ENCODE measurements around the gene B3GNT3.
A peak's percentile ranks its signal among the peaks of the same experiment; 100 is the strongest.

B3GNT3 gene

DNA sequence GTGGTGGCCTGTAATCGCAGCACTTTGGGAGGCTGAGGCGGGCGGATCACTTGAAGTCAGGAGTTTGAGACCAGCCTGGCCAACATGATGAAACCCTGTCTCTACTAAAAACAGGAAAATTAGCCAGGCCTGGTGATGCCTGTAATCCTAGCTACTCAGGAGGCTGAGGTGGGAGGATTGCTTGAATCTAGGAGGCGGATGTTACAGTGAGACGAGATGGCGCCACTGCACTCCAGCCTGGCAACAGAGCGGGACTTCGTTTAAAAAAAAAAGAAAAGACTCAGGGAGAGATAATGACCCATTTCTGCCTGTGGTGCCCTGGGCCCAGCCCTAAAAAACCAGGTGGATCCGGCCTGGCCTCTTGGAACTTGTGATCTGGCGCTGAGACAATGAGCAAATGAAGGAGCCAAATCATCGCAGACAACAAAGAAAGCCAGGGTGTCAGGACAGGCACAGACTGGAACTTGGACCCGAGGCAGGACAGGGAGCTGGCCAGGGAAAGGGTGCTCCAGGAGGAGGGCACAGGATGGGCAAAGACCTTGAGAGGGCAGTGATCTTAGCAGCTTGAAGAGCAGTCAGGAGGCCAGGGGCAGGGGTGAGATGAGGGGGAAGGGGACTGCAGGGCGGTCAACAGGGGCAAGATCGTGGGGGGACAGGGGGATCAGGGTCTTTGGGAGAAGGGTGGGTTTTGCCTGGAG is 53.8 kb downstream of the B3GNT3 start:
- no peak overlapping the region for H3K4me3 ChIP-seq (ENCODE audit: control insufficient read depth, low read depth, low read length)
- TF ChIP-seq, protein P1, sequence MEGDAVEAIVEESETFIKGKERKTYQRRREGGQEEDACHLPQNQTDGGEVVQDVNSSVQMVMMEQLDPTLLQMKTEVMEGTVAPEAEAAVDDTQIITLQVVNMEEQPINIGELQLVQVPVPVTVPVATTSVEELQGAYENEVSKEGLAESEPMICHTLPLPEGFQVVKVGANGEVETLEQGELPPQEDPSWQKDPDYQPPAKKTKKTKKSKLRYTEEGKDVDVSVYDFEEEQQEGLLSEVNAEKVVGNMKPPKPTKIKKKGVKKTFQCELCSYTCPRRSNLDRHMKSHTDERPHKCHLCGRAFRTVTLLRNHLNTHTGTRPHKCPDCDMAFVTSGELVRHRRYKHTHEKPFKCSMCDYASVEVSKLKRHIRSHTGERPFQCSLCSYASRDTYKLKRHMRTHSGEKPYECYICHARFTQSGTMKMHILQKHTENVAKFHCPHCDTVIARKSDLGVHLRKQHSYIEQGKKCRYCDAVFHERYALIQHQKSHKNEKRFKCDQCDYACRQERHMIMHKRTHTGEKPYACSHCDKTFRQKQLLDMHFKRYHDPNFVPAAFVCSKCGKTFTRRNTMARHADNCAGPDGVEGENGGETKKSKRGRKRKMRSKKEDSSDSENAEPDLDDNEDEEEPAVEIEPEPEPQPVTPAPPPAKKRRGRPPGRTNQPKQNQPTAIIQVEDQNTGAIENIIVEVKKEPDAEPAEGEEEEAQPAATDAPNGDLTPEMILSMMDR (IDR thresholded peaks at IDR 0.05; ENCODE audit: control insufficient read depth, insufficient read depth, low read depth, low read length, missing control alignments): no peak
- DNase-seq (ENCODE audit: low read depth): no peak

DNA sequence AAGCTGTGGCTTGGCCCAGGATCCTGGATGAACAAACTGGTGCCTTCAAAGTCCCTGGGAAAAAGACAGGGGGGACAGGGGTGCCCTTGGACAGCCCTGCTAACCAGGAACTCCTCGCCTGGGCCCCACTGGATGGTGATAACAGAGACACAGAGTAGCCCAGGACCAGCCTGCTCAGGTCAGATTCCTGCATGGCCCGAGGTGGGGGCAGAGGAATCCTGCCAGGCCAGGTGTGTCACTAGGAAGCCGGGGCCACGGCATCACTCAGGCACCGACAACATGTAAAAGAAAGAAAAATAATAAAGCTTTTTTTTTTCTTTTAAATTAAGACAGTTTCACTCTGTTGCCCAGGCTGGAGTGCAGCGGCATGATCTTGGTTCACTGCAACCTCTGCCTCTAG is 59.1 kb downstream of the B3GNT3 start:
- no peak for DNase-seq (ENCODE audit: low read depth)
- no peak overlapping the region for H3K4me3 ChIP-seq (ENCODE audit: control insufficient read depth, low read depth, low read length)
- TF ChIP-seq, protein P1 (IDR thresholded peaks at IDR 0.05; ENCODE audit: control insufficient read depth, insufficient read depth, low read depth, low read length, missing control alignments): no peak

DNA sequence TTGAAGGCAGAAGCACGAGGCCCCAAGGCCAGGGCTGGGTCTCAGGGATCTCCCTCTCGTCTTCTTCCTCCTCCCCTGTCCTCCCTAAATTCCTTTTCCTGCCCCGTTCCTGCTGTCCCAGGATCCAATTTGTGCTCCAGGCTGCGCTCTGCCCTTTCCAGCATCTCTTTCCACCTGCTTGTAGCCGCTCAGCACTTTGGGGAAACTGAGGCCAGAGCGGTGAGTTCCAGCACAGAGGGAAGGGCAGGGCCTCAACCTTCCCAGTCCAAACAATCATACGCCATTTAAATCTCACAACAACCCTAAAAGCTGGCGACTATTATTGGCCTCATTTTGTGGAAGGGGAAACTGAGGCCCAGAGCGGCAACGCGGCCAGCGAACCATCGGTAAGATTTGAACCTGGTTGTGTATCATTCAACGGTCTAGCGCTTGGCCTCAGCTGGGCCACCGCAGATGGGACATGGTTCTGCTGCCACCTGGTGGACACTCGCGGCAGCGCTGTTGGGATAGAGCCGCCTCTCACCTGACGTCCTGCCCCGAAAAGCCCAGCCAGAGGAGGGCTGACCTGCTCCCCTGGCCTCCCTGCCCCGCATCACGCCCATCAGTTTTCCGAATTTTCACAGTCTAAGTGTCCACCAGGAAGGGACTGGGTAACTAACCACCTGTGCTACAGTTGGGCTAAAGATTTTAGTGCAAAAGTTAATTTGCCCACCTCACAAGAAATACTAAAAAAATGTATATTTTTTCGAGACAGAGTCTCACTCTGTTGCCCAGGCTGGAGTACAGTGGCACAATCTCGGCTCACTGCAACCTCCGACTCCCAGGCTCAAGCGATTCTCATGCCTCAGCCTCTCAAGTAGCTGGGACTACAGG is 60.6 kb downstream of the B3GNT3 start:
- no peak overlapping the region for H3K4me3 ChIP-seq (ENCODE audit: control insufficient read depth, low read depth, low read length)
- DNase-seq (ENCODE audit: low read depth): no peak
- TF ChIP-seq, protein P1 (IDR thresholded peaks at IDR 0.05; ENCODE audit: control insufficient read depth, insufficient read depth, low read depth, low read length, missing control alignments): peak; percentile 97

DNA sequence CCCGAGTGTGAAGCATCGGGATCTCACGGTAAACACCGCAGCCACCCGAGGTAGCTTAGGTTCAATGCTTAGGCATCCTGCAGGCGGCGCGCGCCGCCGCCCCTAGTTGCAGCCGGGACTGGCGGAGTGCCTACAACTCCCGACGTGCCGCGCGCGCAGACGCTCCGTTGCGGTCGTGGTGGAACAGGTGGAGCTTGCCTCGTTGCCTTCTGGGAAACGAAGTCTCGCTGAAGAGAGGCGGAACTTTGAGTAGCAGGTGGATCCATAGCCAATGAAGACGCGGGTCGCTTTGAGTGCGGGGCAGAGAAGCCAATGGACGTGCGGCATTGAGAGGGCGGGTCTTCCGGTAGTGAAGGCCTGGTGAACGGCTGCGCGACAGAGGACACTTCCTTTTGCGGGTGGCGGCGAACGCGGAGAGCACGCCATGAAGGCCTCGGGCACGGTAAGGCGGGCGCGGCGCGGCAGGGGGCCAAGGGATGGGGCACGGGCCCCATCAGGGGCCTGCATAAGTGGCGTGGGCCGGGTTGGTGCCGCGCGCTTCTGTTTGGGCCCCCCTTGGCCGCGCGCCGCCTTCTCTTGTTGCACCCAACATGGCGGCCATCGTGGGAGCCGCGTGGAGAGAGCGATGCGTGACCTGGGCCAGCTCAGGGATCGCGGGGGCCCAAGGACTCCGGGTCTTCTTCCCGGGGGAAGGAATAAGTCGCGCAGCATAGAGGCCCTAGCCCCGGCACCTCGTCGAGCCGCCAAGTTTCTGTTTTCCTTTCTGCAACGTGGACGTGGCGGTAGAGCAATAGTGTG is 64.8 kb downstream of the B3GNT3 start, which contains the start of gene RPL18A:
TSS of gene RPL18A (plus strand) at position 378 of the 798 bp plus-strand sequence. CDS start at position 425, 47 bp downstream.
- TF ChIP-seq, protein P1 (IDR thresholded peaks at IDR 0.05; ENCODE audit: control insufficient read depth, insufficient read depth, low read depth, low read length, missing control alignments): peak; percentile 88
- DNase-seq (ENCODE audit: low read depth): peak; percentile 99
- peak within 1 kb of the TSS; percentile 95 for H3K4me3 ChIP-seq (ENCODE audit: control insufficient read depth, low read depth, low read length)

DNA sequence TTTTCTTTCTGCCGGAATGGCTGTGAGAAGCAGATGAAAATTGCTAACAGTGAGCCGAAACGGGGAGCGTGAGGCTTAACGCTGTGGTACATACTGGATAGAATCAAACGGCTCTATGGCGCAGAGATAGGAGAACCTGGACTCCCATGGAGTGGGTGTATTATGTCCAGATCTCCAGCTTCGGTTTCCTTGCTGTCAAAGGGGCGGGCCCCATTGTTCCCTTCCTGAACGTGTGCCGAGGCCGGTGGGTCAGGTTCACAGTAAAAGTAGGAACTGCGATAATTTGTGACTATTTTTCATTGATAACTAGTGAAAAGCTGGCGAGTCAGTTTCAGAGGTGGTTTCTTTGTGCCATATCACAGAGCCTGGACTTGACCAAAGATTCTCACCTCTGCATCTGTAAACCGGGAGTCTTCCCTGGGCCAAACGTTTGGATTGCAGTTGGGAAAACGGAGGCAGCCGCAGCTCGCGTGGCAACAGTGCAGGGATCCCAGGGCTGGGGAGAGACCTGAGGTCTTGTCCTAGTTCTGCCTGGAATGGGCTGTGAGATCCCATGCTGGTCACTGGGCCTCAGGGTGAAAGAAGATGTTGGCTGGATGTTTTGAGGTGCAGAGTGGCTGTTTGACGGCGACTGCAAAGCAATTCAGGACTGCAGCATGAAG is 65.5 kb downstream of the B3GNT3 start:
- H3K4me3 ChIP-seq (ENCODE audit: control insufficient read depth, low read depth, low read length): peak overlapping the region; percentile 95
- TF ChIP-seq, protein P1 (IDR thresholded peaks at IDR 0.05; ENCODE audit: control insufficient read depth, insufficient read depth, low read depth, low read length, missing control alignments): no peak
- DNase-seq (ENCODE audit: low read depth): no peak

DNA sequence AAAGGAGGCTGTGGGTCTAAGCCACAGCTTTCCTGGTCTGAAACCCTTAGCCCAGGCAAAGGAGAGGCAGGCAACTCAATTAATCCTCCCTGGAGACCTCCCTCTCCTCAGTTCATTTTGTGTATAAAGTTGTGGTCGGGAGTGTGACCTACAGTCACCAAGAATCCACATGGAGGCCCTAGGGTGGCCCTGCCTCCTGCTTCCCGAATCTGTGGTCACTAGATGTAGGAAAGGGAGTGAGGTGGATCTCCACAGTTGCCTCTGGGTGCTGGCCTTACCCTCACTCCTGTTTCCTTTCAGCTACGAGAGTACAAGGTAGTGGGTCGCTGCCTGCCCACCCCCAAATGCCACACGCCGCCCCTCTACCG is 66.0 kb downstream of the B3GNT3 start:
- TF ChIP-seq, protein P1 (IDR thresholded peaks at IDR 0.05; ENCODE audit: control insufficient read depth, insufficient read depth, low read depth, low read length, missing control alignments): no peak
- no peak for DNase-seq (ENCODE audit: low read depth)
- H3K4me3 ChIP-seq (ENCODE audit: control insufficient read depth, low read depth, low read length): peak overlapping the region; percentile 95

Measured in AG09309 (cell line).